ENCODE measurements around the gene FBXO36.

FBXO36 gene

DNA sequence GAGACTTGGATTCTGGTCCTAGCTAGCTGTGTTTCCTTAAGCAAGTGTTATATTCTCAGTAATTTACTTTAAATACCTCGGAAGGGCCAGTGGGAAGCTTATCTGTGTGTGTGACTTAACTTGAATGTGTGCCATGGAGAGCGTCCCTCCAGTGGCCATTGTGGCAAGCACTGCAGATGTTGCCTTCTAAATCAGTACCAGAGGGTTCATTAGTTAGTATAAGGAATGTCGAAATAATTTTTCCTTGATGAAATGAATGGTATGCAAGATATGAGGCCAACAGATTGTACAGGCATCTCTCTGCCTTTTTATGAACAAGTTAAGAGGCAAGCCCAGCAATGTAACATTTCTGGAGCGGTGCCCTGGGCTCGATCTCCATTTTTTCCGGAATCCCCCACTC, 52.0 kb downstream of the FBXO36 start:
- no peak for DNase-seq

DNA sequence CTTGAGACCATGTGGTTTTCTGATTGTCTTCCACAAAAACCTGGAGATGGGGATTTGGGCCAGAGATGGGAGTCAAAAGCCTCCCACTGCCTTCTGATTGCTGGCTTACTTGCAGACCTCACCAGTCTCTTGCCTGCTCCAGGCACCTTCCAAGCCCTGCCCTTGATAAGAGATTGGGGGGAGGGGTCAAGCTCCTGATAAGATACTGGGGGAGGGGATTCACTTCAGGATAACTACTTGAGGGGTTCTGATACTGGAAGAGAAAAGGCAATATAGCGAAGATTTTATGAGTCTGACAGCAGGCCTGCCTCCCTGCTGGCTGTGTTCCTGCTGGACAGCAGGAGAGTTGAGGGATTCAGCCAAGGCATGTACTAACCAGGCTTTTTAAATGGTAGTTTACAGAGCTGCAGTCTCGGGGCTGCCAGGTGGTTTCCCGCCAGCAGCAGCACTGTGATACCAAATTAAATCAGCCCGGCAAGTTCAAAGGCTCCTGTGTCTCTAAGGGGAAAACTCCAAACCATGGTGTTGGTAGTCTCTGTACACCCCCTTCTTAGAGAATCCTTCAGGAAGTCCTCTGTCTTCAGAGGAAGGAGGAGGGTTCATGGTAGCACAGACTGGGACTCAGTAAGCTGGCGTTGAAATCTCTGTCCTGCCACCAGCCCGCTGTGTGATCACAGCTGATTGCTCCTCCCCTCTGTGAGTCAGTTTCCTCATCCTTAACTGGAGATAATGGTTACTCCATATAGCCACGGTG, 58.3 kb downstream of the FBXO36 start:
- DNase-seq, result no peak

GRCh38 chr2:229993236-229993635, 70.9 kb downstream of the FBXO36 start:
- no peak for DNase-seq

- no peak for DNase-seq
Observed at GRCh38 chr2:229996320-229996719, 74.0 kb downstream of the FBXO36 start.

- DNase-seq, result no peak
Observed at GRCh38 chr2:229997565-229997964, 75.3 kb downstream of the FBXO36 start.

DNA sequence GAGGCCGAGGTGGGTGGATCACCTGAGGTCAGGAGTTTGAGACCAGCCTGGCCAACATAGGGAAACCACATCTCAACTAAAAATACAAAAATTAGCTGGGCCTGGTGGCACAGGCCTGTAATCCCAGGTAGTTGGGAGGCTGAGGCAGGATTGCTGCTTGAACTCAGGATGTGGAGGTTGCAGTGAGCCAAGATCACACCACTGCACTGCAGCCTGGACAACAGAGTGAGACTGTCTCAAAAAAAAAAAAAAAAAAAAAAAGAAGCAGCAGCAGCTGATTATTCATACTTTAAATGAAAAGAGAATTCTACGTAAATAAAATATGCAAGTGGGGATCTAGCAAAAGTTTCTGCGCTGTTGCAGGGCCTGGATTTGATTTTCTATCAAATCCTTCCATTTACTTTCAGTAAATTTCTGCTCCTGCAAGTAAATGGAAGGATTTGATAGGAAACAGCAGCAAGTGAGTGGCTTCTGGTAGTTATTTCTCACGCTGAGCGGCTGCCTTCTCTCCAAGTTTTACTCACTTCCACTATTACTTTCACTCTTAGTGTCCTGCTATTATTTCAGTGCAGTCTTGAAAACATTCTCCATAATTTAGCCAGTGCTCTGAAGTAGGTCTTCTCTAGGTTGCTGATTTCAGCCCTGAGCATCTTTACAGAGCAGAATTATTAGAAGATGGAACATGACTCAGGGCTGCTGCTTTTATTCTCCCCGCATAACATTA, 78.0 kb downstream of the FBXO36 start:
- DNase-seq, result no peak

GRCh38 chr2:230007931-230008707, 85.8 kb downstream of the FBXO36 start:
- peak; percentile 37 to 46 for DNase-seq

DNA sequence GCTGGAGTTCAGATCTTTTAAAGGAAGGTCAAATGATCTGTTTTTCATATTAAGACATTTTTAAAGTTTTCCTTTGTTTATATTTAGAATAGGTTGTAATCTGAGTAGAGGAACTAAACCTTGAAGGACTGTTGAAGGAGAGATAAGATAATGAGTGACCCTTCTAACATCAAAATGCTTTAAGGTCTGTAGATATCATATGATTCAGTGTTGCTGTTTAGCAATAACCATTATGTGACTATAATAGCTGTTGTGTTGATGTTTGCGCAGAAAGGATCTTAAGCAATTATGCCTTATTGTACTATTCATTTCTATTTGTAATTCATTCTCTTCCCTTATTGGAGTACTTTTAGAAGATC, 86.4 kb downstream of the FBXO36 start:
- DNase-seq, result no peak

DNA sequence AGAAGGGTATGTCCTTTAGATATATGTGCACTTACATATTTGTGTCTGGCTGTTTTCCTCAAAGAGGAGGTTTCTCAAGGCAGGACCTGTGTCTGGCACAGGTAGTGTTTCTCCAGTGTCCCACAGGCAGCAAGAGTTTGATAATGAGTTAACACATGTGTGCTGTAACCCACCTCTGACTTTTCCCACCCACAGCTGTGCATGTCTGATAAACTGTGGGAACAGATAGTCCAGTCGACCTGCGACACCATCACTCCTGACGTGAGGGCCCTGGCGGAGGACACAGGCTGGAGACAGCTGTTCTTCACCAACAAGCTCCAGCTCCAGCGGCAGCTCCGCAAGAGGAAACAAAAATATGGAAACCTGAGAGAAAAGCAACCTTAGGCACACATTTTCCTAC, 88.2 kb downstream of the FBXO36 start:
- DNase-seq, result no peak

DNA sequence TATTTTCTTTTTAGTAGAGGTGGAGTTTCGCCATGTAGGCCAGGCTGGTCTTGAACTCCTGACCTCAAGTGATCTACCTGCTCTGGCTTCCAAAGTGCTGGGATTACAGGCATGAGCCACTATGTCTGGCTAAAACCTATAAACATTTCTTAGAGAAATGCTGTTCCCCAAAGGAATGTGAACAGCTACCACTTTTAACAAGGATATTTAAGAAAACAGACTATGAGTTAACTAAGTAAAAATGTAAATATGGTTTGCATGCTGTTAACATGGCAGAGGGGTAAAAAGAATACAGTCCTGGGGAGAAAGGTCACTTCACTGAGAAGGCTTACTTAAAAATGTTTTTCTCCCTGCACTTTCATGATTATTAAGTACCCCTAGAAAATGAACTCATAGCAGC, 89.3 kb downstream of the FBXO36 start:
- no peak for DNase-seq

DNA sequence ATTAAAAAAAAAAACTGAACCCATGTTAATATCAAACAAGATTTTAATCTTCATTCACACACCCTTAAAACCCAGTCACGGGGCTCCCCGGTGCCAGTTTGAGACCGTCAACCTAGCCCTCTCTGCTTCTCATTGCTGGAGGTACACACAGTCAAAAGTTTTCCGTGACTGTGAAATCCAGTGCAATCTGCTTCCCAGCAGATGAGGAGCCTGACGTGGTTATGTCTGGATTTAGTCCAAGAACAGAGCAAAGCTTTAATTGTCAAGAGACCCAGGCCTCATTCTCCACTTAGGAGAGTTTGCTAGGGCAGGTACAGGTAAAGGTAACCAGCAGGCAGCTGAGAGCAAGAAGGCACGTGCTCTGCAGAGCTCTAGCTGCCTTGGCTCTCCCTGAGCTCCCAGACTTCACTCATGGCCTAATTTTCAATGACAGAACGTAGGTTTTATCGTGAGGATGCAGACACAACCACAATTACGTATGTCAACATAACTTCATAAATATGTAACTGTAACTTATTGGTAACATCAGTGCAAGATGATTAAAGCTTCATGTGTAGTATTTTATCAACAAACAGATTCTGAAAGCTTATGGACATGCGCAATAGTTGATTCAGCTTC, 90.1 kb downstream of the FBXO36 start:
- DNase-seq, result no peak

GRCh38 chr2:230016844-230017243, 94.5 kb downstream of the FBXO36 start:
- no peak for DNase-seq

DNA sequence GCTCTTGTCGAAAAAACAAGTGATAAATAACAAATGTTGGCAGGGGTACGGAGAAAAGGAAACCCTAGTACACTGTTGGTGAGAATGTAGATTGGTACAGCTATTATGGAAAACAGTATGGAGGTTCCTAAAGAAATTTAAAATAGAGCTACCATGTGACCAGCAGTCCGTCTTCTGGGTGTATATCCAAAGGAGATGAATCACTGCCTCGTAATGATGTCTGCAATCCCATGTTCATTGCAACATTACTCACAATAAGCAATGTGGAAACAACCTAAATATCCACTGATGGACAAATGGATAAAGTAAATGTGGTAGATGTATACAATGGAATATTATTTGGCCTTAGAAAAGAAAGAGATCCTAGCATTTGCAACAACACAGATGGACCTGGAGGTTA, 95.8 kb downstream of the FBXO36 start:
- no peak for DNase-seq

GRCh38 chr2:230019742-230020141, 97.4 kb downstream of the FBXO36 start:
- DNase-seq, result no peak

- no peak for DNase-seq
Observed at GRCh38 chr2:230023313-230023712, 101.0 kb downstream of the FBXO36 start.

GRCh38 chr2:230042195-230042594, 119.9 kb downstream of the FBXO36 start:
- no peak for DNase-seq

- DNase-seq, result no peak
Observed at GRCh38 chr2:230043025-230043424, 120.7 kb downstream of the FBXO36 start.

- DNase-seq, result no peak
Observed at GRCh38 chr2:230043461-230043860, 121.2 kb downstream of the FBXO36 start.

DNA sequence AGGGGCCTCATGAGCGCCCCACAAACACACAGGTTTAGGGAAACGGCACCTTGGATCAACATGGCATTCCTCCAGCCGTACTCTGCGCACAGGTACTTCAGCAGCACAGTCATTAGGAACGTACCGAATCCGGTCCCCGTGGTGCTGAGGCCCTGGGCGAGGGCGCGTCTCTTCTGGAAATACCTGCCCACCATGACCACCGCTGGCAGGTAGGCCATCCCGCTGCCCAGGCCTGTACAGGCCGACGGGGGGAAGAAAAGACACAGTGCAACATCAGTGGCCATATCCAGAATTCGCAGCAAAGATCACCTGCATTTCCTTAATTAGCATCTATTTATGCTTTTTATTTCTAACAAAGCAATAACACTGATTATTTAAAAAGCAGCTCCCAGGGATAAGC, 124.2 kb downstream of the FBXO36 start:
- no peak for DNase-seq

- no peak for DNase-seq
Observed at GRCh38 chr2:230048010-230048671, 125.8 kb downstream of the FBXO36 start.

- DNase-seq, result no peak
Observed at GRCh38 chr2:230050136-230050535, 127.8 kb downstream of the FBXO36 start.

DNA sequence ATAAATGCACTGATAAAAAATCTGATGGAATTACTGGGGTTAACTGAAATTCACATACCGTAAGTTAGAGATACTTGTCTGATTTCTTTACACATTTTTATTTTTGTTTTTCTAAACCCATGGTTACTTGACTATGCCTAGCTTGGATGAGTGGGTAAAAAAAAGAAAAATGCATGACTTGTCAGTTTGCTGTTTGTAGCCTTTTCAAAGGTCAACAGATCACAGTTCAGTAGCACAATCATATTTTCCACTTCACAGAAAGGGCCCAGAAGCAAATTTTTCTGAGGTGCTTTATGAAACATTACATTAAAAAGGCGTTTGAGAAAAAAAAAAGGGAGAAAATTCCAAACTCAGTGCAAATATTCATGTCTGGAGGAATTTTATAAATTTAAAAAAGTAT, 130.0 kb downstream of the FBXO36 start:
- DNase-seq, result no peak
